Tibial artery (tissue), 4 donors: ENCODE data around the gene IGSF9B.

Experiments used
- DNase-seq, 2 donors: peaks; one replicate each; pipeline ENCODE4 v3.0.0-alpha.2; 2019
- H3K27ac ChIP-seq, 2 donors: fragments of 200-600 bp; sonication (generic) in 1 of 2; 1 replicate in 1 of 2; 2 replicates in 1 of 2; pipeline ENCODE4 v1.5.1; 2018 to 2019; ENCODE audit warnings: mild to moderate bottlenecking in 1 of 2
- H3K27me3 ChIP-seq, 2 donors: fragments of 200-600 bp; sonication (generic) in 1 of 2; one replicate each; pipeline versions ENCODE4 v1.5.1 to v1.6.0; 2016 to 2019
- H3K36me3 ChIP-seq, 3 donors: fragments of 200-600 bp; sonication (generic) in 2 of 3; one replicate each; pipeline ENCODE4 v1.5.1; 2016 to 2019; ENCODE audit warnings: mild to moderate bottlenecking in 2 of 3
- H3K4me1 ChIP-seq, 4 donors: fragments of 200-600 bp; sonication (generic) in 2 of 4; 1 replicate in 3 of 4; 2 replicates in 1 of 4; pipeline ENCODE4 v1.5.1; 2016 to 2019
- H3K4me3 ChIP-seq, 2 donors: fragments of 200-600 bp; sonication (generic) in 1 of 2; 1 replicate in 1 of 2; 2 replicates in 1 of 2; pipeline ENCODE4 v1.5.1; 2018 to 2019; ENCODE audit warnings: mild to moderate bottlenecking in 2 of 2
- H3K9me3 ChIP-seq, 3 donors: fragments of 200-600 bp; sonication (generic) in 1 of 3; one replicate each; pipeline ENCODE4 v1.5.1; 2016 to 2019
- CTCF ChIP-seq, 2 experiments: fragments of 200-600 bp in 1 of 2; fragments of 450-650 bp in 1 of 2; IDR thresholded peaks; one replicate each; pipeline ENCODE4 v1.5.1; 2017 to 2019; ENCODE audit warnings: antibody characterized with exemption in 2 of 2, mild to moderate bottlenecking in 1 of 2, moderate library complexity in 1 of 2
- intact Hi-C: fragments of 100-400 bp; cut with DNase I; formaldehyde crosslinking; loops from one replicate; pipeline ENCODE4 v1.15.0; 2023; ENCODE audit warnings: low total_unique reads

IGSF9B gene

GRCh38 chr11:133911171-133911570, 45.6 kb downstream of the IGSF9B start:
- Histone ChIP-seq H3K27ac (no peak overlapping the region), H3K4me3 (no peak overlapping the region), H3K36me3 (peaks cover 72 to 98% (median 76%) of the 10 kb centered on the region in 3 donors), H3K27me3 (no peaks in the 10 kb centered on the region), H3K9me3 (no peaks in the 10 kb centered on the region), H3K4me1 (no peaks in the 10 kb centered on the region)
- intact Hi-C loops = no loop called here
- DNase-seq = no peak
- TF ChIP-seq CTCF (IDR thresholded peaks at IDR 0.05) = no peak

- Histone ChIP-seq H3K4me1 (no peaks in the 10 kb centered on the region), H3K9me3 (no peaks in the 10 kb centered on the region), H3K27ac (no peak overlapping the region), H3K4me3 (no peak overlapping the region), H3K36me3 (peaks cover 71 to 95% (median 72%) of the 10 kb centered on the region in 3 donors), H3K27me3 (no peaks in the 10 kb centered on the region)
- DNase-seq = no peak
- no peak for TF ChIP-seq CTCF (IDR thresholded peaks at IDR 0.05)
- intact Hi-C loops = no loop called here
Observed at GRCh38 chr11:133910101-133910500, 46.7 kb downstream of the IGSF9B start.

DNA sequence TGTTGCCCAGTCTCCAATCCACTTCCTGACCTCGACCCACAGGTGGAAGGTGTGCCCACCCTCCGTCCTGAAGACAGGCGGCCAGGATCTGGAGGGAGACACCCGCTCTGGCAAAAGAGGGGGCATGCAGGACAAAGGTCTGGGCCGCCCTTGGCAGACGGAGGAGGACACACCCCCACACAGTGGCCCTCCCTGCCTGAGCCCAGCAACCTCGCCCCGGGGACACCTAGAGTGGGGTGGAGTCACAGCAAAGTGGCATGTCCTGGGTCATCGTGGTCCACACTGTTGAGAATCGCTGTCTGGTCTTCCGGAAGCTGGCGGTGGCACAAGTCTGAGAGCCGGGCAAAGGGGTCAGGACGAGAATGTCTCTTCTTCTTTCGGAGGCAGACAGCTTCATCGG, 47.9 kb downstream of the IGSF9B start:
- Histone ChIP-seq H3K27me3 (no peaks in the 10 kb centered on the region), H3K9me3 (no peaks in the 10 kb centered on the region), H3K4me1 (no peaks in the 10 kb centered on the region), H3K27ac (no peak overlapping the region), H3K4me3 (no peak overlapping the region), H3K36me3 (peaks cover 64 to 91% (median 76%) of the 10 kb centered on the region in 3 donors)
- no peak for DNase-seq
- intact Hi-C loops = no loop called here
- no peak for TF ChIP-seq CTCF (IDR thresholded peaks at IDR 0.05)

DNA sequence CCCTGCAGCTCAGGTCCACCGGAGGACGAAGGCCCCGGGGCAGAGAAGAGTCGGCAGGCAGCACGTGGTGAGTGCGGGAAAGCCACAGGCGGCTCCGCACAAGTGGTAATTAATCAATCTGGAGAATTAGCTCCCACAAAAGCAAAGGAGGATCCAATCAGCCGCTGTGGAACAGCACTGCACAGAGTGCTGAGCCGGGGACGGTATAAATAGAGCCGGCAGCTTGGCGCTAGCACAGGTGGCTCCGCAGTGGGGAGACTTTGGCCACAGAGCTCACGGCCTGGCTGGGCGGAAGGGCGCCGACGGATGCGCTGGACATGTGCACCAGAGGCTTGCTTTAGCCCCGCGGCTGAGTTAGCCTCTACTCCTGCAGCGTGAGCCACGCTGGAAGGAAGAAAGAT, 48.9 kb downstream of the IGSF9B start:
- DNase-seq = no peak
- H3K4me3 ChIP-seq = no peak overlapping the region
- no peak for TF ChIP-seq CTCF (IDR thresholded peaks at IDR 0.05)
- H3K9me3 ChIP-seq = no peaks in the 10 kb centered on the region
- no peak overlapping the region for H3K27ac ChIP-seq
- intact Hi-C loops = no loop called here
- H3K27me3 ChIP-seq = no peaks in the 10 kb centered on the region
- peaks cover 57 to 91% (median 73%) of the 10 kb centered on the region in 3 donors for H3K36me3 ChIP-seq
- no peaks in the 10 kb centered on the region for H3K4me1 ChIP-seq

DNA sequence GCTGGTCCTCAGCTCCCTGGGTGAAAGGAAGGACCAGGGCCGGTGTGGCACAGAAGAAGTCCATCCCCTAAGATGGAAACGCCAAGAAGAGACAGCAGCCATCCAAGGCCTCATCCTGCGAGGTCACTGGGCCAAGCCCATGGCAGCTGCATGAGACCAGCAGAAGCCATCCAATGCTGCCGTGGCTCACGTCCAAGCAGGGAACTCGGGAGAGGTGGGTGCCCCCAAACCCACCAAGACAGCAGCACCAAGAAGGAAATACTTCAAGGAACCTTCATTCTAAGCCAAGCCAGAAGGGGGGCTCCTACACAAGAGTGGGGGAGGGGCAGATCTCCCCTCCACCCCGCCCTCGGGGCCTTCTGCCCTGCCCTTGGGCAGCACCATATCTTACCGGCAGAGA, 49.6 kb downstream of the IGSF9B start:
- Histone ChIP-seq H3K27ac (no peak overlapping the region), H3K4me1 (no peaks in the 10 kb centered on the region), H3K36me3 (peaks cover 53 to 88% (median 67%) of the 10 kb centered on the region in 3 donors), H3K27me3 (no peaks in the 10 kb centered on the region), H3K9me3 (no peaks in the 10 kb centered on the region), H3K4me3 (no peak overlapping the region)
- DNase-seq = no peak
- intact Hi-C loops = no loop called here
- no peak for TF ChIP-seq CTCF (IDR thresholded peaks at IDR 0.05)

GRCh38 chr11:133906746-133907145, 50.0 kb downstream of the IGSF9B start:
- Histone ChIP-seq H3K36me3 (peaks cover 48 to 84% (median 63%) of the 10 kb centered on the region in 3 donors), H3K27ac (no peak overlapping the region), H3K4me1 (no peaks in the 10 kb centered on the region), H3K9me3 (no peaks in the 10 kb centered on the region), H3K27me3 (no peaks in the 10 kb centered on the region), H3K4me3 (no peak overlapping the region)
- no peak for TF ChIP-seq CTCF (IDR thresholded peaks at IDR 0.05)
- no peak for DNase-seq
- intact Hi-C loops = no loop called here
